ENCODE measurements around the gene CDS2. TPM values are rescaled to one million over a fixed set of nuclear protein-coding genes. Genes with fewer than 3 reads are reported as not detected.

Gene CDS2
- total and polyA plus RNA-seq, 2 experiments from 2014 or later, result 16.8 to 40.8 TPM

- Mint-ChIP-seq H3K9me3 (no peaks in the 10 kb centered on the region), H3K27ac (no peak overlapping the region), H3K36me3 (ENCODE audit: low read depth) (peaks cover 5% of the 10 kb centered on the region; the same call in 1 of the 3 replicates), H3K4me3 (no peak overlapping the region), H3K27me3 (ENCODE audit: insufficient read depth, low read depth, poor library complexity) (peaks cover 4% of the 10 kb centered on the region), H3K4me1 (no peaks in the 10 kb centered on the region)
- Histone ChIP-seq H3K9me2 (ENCODE audit: insufficient read depth) (no peaks in the 10 kb centered on the region), H3K36me3 (ENCODE audit: insufficient read depth) (no peaks in the 10 kb centered on the region), H4K20me1 (replicated peaks; ENCODE audit: insufficient read depth) (peaks cover 3% of the 10 kb centered on the region; the same call in 1 of the 2 replicates), H3K4me2 (no peak overlapping the region), H3K27ac (ENCODE audit: low read depth) (no peak overlapping the region), H3K4me3 (no peak overlapping the region), H2AFZ (no peak overlapping the region), H3K4me1 (ENCODE audit: insufficient read depth) (no peaks in the 10 kb centered on the region), H3K79me2 (replicated peaks; ENCODE audit: insufficient read depth) (no peaks in the 10 kb centered on the region), H3F3A (replicated peaks; ENCODE audit: low read depth) (no peaks in the 10 kb centered on the region), H3K27me3 (ENCODE audit: insufficient read depth) (no peaks in the 10 kb centered on the region)
- ATAC-seq (no peak), DNase-seq (ENCODE audit: low spot score) (peak; percentile 24)
- TF ChIP-seq POLR2AphosphoS5 (IDR thresholded peaks at IDR 0.05; ENCODE audit: low read depth) (no peak), NANOG (IDR thresholded peaks at IDR 0.05; ENCODE audit: borderline replicate concordance) (no peak), JUNB (IDR thresholded peaks at IDR 0.05; ENCODE audit: unreplicated experiment) (no peak), ZNF331 (CRISPR knock-in tag; IDR thresholded peaks at IDR 0.05; ENCODE audit: low read depth) (no peak), ZNF114 (CRISPR knock-in tag; IDR thresholded peaks at IDR 0.05) (no peak)
These were observed 36.6 kb upstream of the CDS2 start for GRCh38 chr20:5090191-5090590.

- Histone ChIP-seq H3F3A (replicated peaks; ENCODE audit: low read depth) (no peaks in the 10 kb centered on the region), H3K27ac (ENCODE audit: low read depth) (no peak overlapping the region), H4K20me1 (replicated peaks; ENCODE audit: insufficient read depth) (peaks cover 3% of the 10 kb centered on the region; the same call in 1 of the 2 replicates), H3K36me3 (ENCODE audit: insufficient read depth) (no peaks in the 10 kb centered on the region), H3K9me2 (ENCODE audit: insufficient read depth) (no peaks in the 10 kb centered on the region), H3K4me2 (no peak overlapping the region), H2AFZ (no peak overlapping the region), H3K79me2 (replicated peaks; ENCODE audit: insufficient read depth) (no peaks in the 10 kb centered on the region), H3K27me3 (ENCODE audit: insufficient read depth) (no peaks in the 10 kb centered on the region), H3K4me1 (ENCODE audit: insufficient read depth) (no peaks in the 10 kb centered on the region), H3K4me3 (no peak overlapping the region)
- Mint-ChIP-seq H3K4me3 (no peak overlapping the region), H3K36me3 (ENCODE audit: low read depth) (peaks cover 9% of the 10 kb centered on the region; the same call in 2 of the 3 replicates), H3K27me3 (ENCODE audit: insufficient read depth, low read depth, poor library complexity) (peaks cover 4% of the 10 kb centered on the region), H3K9me3 (no peaks in the 10 kb centered on the region), H3K4me1 (no peaks in the 10 kb centered on the region), H3K27ac (no peak overlapping the region)
- ATAC-seq (no peak), DNase-seq (ENCODE audit: low spot score) (no peak)
- TF ChIP-seq JUNB (IDR thresholded peaks at IDR 0.05; ENCODE audit: unreplicated experiment) (no peak), EZH2phosphoT487 (IDR thresholded peaks at IDR 0.05; ENCODE audit: unreplicated experiment) (no peak), ZNF114 (CRISPR knock-in tag; IDR thresholded peaks at IDR 0.05) (no peak), REST (IDR thresholded peaks at IDR 0.05; ENCODE audit: unreplicated experiment) (no peak), CTCF (conservative IDR thresholded peaks at IDR 0.05; ENCODE audit: low read depth in 2 of 2) (no peak), ETS1 (IDR thresholded peaks at IDR 0.05) (no peak), EZH2 (IDR thresholded peaks at IDR 0.05; ENCODE audit: low read depth, unreplicated experiment) (no peak), POLR2AphosphoS5 (IDR thresholded peaks at IDR 0.05; ENCODE audit: low read depth) (no peak)
These were observed 34.9 kb upstream of the CDS2 start for GRCh38 chr20:5091902-5092301.
